Measurements from ENCODE around the gene HRAS. TPM values are rescaled to one million over a fixed set of nuclear protein-coding genes. Genes with fewer than 3 reads are reported as not detected.

HRAS gene
- total and polyA plus RNA-seq, 2 of the 8 experiments (the other 6 are each of a cell fraction or from before 2014, with no cell fraction given): 44.3 to 54.7 TPM

DNA sequence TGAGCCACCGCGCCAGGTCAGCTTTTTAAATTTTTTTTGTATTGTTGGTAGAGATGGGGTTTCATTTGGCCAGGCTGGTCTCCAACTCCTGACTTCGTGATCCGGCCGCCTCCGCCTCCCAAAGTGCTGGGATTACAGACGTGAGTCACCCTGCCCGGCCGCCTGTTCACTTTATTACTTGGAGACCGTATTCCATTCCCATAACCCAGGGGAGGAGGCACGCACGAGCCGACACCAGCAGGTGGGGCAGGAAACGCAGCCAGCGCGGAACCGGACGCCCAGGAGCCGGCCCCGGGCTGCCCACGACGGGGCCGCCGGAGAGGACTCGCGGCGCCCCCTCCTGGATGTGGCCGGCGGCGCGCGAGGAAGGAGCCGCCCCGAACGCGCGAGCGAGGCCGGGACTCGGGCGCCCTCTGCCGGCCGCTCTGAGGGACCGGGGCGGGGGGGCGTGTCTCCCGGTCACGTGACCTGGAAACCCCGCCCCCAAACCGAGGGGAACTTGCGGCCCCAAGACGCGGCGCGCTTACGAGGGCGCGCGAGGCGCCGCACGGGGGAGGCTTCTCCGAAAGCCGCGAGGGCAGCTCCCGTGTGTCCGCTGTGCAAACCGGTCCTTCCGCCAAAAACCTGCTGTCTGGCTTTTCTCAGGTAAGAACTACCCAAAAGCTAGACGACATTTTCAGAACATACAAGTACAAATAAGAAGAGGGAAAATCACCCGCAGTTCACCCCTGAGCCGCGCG is 16.7 kb downstream of the HRAS start (continued):
- peak; percentile 82 to 100 (median 94) for TF ChIP-seq CTCF (IDR thresholded peaks at IDR 0.05; ENCODE audit: control extremely low read depth in 1 of 3, insufficient read depth in 1 of 3, low read depth in 1 of 3, low read length in 3 of 3)
- TF ChIP-seq RNF2 (IDR thresholded peaks at IDR 0.05; ENCODE audit: borderline replicate concordance, low read depth, low read length, missing control alignments, poor library complexity, severe bottlenecking): peak; percentile 37
- no peak for TF ChIP-seq CBX8 (IDR thresholded peaks at IDR 0.05; ENCODE audit: borderline replicate concordance, low read depth, low read length)
- TF ChIP-seq ZNF274 (IDR thresholded peaks at IDR 0.05; ENCODE audit: borderline replicate concordance, extremely low read depth, low read length): no peak
- TF ChIP-seq ASH2L (IDR thresholded peaks at IDR 0.05; ENCODE audit: low read length): peak; percentile 42
- peak; percentile 29; the same call in 1 of the 2 replicates for TF ChIP-seq TAF1 (IDR thresholded peaks at IDR 0.05; ENCODE audit: low read depth, low read length)
- TF ChIP-seq EP300 (IDR thresholded peaks at IDR 0.05; ENCODE audit: borderline replicate concordance in 1 of 2, low read depth in 2 of 2, low read length in 2 of 2): 0 out of 3 replicates have a peak, but pooled peaks of 1 of the 2 experiments have one; percentile 69
- 0 out of 2 replicates have a peak, but pooled peaks have one; percentile 4 for TF ChIP-seq CHD2 (IDR thresholded peaks at IDR 0.05; ENCODE audit: low read length)
- peak; percentile 49; the same call in 1 of the 2 replicates for TF ChIP-seq SRF (IDR thresholded peaks at IDR 0.05; ENCODE audit: low read depth, low read length)
- peak; percentile 95 to 97 for TF ChIP-seq HDAC2 (IDR thresholded peaks at IDR 0.05; ENCODE audit: borderline replicate concordance in 1 of 2, low read depth in 2 of 2, low read length in 2 of 2)
- no peak for TF ChIP-seq CTBP2 (IDR thresholded peaks at IDR 0.05; ENCODE audit: borderline replicate concordance, insufficient read depth, insufficient read length, low read length)
- peak; percentile 82 for TF ChIP-seq GABPA (IDR thresholded peaks at IDR 0.05; ENCODE audit: borderline replicate concordance, insufficient read depth, low read length)
- TF ChIP-seq ATF2 (IDR thresholded peaks at IDR 0.05; ENCODE audit: low read length): no peak
- TF ChIP-seq KDM4A (IDR thresholded peaks at IDR 0.05; ENCODE audit: low read depth, low read length, severe bottlenecking): peak; percentile 52
- TF ChIP-seq KDM1A (IDR thresholded peaks at IDR 0.05; ENCODE audit: borderline replicate concordance, low read length): no peak; the same call in 1 of the 2 replicates
- TF ChIP-seq NANOG (IDR thresholded peaks at IDR 0.05; ENCODE audit: insufficient read depth, low read depth, low read length, poor library complexity, severe bottlenecking): peak; percentile 11
- TF ChIP-seq CHD1 (IDR thresholded peaks at IDR 0.05; ENCODE audit: low read depth, low read length): no peak

Data from H1 (cell line).